ENCODE results near the gene CD164L2.
A peak's percentile ranks its signal among the peaks of the same experiment; 100 is the strongest.

Gene CD164L2

DNA sequence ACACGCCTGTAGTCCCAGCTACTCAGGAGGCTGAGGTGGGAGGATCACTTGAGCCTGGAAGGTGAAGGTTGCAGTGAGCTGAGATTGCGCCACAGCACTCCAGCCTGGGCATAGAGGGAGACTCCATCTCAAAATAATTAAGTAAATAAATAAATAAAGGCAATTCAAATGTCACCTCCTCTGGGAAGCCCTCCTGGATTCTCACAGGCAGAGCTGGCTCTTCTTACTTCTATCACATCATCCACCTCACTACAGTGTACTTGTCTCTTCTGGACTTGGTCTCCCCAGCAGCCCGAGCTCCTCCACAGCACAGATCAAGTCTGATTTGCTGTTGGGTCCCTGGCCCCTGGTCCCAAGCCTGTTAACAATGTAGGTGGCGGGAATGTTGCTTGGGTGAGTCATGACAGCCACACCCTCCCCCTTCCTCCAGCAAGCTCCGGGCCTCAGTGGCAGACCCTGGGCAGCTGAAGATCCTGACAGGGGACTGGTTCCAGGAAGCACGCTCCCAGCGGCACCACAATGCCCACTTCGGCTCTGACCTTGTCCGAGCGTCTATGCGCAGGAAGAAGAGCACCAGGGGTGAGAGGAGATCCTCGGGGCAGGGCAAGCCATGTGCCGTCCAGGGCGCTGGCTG lies 36.0 kb downstream of the CD164L2 start:
- DNase-seq (ENCODE audit: low spot score) = no peak

DNA sequence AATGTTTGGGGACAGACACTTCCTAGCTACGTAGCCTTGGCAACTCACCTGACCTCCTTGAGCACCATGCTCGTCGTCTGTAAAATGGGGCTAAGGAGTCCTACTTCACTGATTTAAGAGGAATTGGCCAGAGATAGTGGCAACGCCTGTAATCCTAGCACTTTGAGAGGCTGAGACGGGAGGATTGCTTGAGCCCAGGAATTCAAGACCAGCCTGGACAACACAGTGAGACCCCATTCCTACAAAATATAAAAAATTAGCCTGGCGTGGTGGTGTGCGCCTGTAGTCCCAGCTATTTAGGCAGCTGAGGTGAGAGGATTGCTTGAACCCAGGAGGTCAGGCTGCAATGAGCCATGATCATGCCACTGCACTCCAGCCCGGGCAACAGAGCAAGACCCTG lies 36.8 kb downstream of the CD164L2 start:
- no peak for DNase-seq (ENCODE audit: low spot score)

DNA sequence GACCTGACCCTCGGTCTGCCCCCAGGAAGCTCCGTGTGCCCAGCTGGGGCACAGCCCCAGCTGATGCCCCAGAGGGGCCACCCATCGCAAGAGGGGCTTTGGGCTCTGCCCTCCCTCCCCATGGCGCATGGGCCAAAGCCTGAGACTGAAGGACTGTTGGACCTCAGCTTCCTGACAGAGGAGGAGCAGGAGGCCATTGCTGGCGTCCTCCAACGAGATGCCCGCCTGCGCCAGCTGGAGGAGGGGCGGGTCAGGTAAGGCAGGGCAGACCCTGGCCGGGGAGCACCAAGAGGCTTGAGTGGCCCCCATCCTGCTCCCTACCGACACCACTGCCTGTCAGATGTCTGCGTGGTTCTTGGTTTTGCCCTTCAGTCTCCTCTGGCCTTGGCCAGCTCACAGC lies 37.9 kb downstream of the CD164L2 start:
- no peak for DNase-seq (ENCODE audit: low spot score)

DNA sequence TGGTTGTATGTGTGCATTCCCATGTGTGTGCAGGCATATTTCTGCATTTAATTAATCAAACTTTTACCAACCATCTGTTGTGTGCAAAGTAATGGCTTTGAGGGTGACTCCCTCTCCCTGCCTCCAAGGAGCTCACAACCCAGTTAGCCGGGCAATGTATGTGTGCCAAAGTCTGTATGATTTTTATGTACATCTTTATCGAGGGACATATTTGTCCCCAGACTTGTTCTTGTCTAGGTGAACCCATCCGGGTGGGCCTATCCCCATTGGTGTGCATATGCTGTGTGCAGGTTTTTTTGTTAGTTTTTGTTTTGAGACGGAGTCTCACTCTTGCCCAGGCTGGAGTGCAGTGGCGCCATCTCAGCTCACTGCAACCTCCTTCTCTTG lies 39.5 kb downstream of the CD164L2 start:
- DNase-seq (ENCODE audit: low spot score) = no peak

DNA sequence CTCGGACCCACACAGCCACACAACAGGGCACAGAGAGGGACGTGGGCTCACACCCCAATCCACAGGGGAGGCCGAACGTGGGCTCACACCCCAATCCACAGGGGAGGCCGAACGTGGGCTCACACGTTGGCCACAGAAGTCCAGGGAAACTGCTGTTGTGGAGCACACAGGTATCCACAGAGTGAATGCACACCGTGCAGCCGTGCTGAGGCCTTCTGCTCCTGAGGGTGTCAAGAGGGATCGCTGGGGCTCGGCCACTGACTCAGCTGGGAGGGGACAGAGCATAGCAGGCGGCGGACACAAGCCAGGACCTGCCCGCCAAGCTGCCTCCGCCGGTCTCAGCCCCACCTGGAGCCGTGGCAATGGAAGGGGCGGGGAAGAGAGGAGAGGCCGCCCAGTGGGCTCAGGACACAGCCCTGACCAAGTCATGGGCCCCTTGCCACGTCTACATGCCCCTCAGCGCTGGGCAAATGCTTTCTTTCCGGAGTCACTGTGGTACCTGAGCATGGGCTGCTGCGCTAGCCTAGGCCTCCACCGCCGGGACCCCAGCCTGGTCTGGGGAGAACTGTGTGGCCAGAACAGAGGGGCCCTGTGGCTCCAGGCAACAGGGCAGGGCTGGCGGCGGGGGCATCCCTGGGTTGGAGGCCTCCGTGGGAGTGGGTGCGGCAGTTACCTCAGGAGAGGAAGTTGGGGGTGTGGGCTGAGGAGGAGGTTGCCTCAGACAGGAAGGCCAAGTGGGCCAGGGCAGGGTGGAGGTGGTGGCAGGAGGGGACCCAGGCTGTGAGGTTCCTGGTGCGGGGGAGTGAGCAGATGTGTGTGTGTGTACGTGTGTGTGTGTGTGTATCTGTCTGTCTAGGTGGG lies 40.1 kb downstream of the CD164L2 start:
- no peak for DNase-seq (ENCODE audit: low spot score)

DNA sequence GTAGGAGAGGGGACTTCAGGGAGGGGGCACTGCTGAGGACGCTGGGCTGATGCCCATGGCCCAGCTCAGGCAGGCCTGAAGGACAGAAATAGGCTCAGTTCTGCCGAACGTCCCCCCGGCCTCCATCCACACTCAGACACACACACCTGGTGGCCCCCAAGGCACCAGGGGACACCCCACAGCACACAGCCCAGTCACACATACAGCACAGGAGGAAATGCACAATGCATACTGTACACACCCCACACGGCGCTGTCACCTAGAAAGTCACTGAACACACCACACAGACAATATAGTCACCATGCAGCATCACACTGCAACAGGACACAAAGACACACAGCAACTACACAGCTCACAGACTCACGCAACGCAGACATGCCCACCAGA lies 40.7 kb downstream of the CD164L2 start:
- DNase-seq (ENCODE audit: low spot score) = no peak

DNA sequence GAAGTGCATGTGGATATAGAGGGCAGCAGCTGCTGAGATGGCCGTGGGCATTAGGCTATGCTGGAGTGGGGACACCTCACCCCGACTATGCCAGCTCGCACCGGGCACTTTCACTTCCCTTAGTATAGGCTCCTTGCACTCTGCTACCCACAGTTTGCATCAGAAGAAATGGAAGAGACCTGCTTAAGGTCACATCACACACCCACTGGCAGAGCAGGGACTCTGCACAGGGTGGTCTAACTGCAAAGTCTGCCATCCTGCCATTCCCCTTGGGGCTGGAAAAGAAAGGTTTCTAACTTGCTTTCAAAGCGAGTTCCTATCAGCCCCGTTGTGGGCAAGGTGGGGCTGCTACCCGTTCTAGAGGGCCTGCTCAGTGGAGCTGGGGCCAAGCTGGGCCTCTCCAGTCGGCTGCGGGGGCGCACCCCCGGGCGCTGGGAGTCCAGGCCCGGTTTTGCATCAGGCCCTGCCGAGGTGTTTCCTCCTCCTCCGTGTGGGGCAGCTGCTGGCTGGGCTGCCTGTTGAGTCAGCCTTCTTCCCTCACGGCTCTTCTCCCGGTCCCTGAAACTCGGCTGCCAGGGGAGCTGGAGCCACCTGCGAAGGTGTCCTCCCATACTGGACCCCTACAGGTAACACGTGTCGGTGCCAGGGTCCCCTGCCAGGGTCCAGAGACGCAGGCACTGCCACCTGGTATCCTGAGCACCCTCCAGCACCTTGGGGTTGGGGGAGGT lies 41.4 kb downstream of the CD164L2 start, which contains the start of gene SYTL1:
TSS of gene SYTL1 (plus strand) at position 498 of the 728 bp plus-strand sequence. CDS start 3,313 bp downstream, outside the sequence.
- peak; percentile 56 for DNase-seq (ENCODE audit: low spot score)

DNA sequence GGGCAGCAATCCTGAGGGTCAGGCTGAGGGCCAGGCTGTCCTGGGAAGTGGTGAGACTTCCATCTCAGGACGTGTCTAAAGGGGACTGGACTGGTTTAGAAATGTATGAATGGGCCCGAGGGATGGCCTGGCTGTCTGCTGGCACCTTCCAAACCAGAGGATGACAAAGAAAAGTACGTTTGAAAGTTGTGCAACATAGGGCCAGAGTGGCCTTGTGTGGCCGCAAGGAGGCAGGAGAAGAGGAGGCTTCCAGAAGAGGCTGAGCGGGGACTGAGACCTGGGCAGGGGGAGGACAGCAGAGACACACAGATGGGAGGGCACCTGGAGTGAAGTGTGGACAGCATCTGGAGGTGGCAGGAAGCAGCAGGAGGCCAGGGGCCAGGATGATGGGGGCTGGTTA lies 43.9 kb downstream of the CD164L2 start:
- DNase-seq (ENCODE audit: low spot score) = no peak

DNA sequence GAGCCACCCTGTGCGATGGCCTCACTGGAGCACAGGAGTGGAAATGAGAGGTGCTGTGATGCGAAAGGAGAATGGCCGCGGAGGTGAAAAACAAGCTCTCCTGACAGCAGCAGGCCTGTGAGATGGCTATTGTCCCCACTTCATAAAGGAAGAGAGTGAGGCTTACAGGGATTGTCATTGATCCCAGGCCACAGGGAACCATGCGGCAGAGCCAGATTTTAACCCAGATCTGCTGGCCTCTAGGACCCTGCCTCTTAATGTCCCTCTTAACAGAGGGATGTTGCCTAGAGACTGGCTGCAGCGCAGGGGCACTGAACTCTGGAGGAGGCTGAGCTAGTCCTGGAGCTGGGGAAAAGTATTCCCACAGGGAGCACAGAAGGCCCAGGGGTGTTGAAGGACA lies 44.4 kb downstream of the CD164L2 start:
- no peak for DNase-seq (ENCODE audit: low spot score)

DNA sequence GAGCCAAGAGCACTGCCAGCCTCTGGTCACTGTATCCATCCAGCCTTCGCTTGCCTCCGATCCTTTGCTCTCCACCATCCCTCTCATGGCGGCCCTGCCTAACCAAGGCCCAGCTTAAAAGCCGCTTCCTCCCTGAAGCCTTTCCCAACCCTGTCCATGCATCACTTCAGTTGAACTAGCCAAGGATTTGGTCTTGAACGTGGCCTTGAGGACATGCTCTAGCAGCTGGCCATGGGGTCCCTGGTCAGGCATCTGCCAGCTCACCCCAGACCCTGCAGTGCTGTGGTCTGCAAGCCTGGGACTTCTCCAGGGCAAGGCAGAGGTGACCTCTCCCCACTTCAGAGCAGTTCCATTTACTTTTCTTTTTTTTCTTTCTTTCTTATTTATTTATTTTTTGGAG lies 46.4 kb downstream of the CD164L2 start:
- no peak for DNase-seq (ENCODE audit: low spot score)

DNA sequence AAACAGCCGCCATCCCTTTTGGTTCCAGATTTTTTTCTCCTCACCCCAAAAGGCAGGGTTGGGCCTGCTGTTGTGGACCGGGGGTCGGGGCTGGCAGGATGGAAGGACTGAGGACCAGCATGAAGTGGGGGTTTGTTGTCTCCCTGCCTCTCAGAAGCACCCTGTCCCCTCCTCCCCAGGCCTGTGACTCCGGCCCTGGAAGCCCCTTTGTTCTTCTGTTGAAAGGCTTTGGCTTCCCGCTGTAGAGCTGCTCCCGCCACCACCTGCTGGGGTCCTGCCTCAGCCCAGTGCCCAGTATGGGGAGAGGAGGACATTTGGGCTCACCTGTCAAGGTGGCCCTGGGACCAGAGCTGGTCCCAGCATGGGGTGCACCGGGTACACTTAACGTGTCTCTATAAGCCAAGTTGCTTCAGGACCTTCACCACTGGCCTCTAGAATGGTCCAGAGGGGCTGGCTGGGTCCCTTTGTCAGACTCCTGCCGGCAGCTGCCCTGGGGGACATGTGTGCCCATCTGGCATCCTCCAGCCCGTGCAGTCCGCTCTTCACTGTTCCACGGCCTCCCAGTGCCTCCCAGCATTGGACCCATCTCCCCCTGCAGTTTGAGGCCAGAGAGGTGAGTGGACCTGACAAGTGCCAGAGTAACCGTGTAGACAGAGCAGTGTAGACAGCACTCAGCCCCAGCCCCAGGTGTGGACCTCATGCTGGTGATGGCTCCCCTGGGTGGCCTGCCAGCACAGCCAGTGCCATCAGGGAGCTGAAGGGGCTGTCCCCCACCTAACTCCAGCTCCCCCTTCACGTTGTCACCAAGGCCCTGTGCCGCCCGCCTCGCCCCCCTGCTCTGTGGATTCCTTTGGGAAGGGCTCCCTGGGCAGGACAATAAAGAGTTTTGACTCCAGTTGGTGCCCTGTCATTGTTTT lies 47.4 kb downstream of the CD164L2 start:
- DNase-seq (ENCODE audit: low spot score) = no peak

DNA sequence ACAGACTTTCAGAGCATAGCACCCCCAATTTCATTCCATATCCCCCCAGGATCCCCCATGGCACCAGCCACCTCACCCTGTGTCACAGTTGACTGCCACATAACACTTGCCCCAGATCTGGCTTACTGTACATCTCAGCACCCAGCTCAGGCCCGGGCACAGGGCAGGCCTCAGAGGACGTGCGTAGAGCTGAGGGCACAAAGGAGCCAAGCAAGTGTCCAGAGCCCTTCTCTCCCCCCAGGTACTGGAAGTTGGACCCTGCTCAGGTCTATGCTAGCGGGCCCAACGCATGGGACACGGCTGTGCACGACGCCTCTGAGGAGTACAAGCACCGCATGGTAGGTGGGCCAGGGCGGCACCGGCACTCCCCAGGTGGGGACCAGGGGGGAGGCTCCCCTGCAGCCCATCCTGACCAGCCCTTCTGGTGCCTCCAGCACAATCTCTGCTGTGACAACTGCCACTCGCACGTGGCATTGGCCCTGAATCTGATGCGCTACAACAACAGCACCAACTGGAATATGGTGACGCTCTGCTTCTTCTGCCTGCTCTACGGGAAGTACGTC lies 49.3 kb downstream of the CD164L2 start:
- no peak for DNase-seq (ENCODE audit: low spot score)

DNA sequence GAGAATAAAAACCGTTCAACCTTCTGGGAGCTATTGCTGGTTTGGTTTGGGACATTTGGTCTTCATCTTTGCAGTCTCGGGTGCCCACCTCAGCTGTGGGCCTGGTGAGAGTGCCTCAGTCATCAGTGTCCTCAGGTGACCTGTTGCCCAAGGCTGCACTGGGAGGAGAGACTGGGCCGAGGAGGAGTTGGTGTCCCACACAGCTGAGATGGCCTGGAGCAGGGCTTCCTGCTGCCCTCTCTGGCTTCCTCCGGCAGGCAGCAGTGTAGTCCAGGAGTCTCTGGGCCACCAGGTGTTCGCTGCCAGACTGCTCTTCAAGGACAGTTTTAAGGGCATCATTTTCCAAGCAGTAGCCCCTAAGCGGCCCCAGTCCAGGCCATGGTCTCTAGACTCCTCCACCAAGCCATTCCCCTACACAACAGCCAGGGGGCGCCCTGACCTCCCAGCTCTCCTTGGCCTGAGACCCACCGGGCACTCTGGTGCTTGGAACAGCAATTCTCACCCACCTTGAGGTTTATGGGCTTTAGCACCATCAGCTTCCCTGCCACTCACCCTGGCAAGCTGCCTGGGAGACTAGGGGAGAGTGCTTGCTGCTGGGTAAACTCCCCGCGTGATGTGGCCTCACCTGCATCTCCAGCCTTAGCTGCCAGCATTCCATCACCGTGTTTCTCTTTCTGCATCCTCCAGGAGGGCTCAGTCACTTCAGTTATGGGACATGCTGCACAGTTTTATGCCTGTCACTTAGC lies 50.4 kb downstream of the CD164L2 start:
- peak; percentile 77 for DNase-seq (ENCODE audit: low spot score)

DNA sequence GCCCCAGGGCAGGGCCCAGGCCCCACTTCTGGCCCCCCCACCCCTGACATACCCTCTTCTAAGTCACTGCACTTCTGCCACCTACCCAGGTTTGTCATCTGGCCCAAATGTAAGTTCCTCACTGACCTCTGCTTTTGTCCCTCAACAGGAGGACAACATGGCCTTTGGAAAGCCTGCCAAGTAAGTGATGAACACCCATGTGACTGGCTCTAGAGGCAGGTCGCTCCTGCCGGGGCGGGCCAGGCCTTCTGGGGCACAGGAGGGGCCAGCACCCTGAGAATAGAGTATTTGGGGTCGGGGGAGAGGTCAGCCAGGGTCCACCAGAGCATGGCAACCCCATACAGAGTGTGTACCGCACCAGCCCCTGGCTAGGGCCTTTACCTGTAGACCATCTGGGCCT lies 51.2 kb downstream of the CD164L2 start:
- no peak for DNase-seq (ENCODE audit: low spot score)

DNA sequence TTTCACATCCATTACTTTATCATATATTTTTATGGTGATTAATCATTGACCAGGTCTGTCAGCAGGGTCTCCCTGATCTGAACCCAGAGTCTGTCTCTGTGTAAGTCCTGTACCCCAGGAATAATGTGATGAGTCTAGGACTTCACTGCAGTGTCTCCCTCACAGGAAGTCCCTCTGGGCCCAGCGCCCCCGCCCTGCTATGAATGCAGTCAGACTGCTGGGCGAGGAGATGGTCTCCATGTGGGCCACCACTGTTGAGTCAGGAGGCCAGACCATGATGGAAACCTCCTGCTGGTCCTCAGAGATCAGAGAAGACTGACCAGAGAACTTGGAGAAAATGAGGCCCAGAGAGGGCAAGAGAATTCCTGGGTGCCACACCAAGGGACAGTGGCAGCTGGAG lies 51.7 kb downstream of the CD164L2 start:
- no peak for DNase-seq (ENCODE audit: low spot score)

DNA sequence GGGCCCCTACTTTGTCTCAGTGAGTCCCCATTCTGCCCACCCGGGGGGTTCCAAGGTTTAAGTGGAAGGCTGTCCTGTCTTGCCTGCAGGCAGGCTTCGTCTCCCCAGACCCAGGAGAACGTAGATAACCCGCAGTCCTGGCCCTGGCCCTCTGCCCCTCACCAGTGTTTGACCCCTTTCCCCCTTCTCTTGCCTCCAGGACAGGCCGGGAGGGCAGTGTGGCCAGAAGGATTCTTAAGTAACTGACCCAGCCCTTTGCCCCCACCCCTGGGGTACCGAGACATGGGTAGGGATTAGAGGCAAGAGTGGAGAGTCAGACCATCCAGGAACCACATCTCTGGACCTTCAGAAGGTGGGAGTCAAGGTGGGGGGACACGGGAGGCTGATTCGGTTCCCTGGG lies 52.3 kb downstream of the CD164L2 start:
- DNase-seq (ENCODE audit: low spot score) = no peak
